Epidermal melanocyte (primary cell): Measurements from ENCODE around the gene IDUA.

Experiments used
- DNase-seq: peaks from one replicate; pipeline ENCODE4 v3.0.0; 2011; ENCODE audit warnings: low spot score; ENCODE audit not compliant: insufficient read length

IDUA gene

DNA sequence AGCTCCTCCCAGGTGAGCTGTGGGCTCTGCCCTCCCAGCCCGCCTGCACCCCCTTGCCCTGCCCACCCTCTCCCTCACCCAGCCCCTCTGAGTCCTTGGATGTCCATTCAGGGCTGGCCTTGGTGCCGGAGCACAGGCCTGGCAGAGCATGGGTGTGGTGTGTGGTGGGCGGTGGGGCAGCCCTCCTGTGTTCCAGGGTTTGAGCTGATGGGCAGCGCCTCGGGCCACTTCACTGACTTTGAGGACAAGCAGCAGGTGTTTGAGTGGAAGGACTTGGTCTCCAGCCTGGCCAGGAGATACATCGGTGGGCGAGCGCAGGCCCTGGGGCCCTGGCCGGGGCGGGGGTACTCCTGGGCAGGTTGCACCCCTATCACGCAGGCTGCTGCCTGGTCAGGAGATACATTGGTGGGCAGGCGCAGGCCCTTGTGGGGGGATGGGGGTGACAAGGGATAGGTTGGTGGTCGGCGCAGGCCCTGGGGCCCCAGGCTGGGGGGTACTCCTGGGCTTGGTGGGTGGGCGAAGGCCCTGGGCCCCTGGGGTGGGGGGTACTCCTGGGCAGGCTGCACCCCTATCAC lies 13.9 kb downstream of the IDUA start:
- no peak for DNase-seq

DNA sequence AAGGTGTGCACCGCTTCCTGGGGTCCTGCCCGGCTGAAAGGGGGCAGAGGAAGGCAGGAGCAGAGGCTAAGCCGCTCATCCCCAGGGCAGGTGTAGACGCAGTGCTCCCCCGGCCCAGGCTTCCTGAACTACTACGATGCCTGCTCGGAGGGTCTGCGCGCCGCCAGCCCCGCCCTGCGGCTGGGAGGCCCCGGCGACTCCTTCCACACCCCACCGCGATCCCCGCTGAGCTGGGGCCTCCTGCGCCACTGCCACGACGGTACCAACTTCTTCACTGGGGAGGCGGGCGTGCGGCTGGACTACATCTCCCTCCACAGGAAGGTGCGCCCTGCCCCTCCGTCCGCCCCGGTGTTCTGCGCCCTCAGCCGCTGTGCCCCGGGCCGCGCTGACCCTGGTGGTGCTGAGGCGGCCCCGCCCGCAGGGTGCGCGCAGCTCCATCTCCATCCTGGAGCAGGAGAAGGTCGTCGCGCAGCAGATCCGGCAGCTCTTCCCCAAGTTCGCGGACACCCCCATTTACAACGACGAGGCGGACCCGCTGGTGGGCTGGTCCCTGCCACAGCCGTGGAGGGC lies 14.8 kb downstream of the IDUA start:
- no peak for DNase-seq

DNA sequence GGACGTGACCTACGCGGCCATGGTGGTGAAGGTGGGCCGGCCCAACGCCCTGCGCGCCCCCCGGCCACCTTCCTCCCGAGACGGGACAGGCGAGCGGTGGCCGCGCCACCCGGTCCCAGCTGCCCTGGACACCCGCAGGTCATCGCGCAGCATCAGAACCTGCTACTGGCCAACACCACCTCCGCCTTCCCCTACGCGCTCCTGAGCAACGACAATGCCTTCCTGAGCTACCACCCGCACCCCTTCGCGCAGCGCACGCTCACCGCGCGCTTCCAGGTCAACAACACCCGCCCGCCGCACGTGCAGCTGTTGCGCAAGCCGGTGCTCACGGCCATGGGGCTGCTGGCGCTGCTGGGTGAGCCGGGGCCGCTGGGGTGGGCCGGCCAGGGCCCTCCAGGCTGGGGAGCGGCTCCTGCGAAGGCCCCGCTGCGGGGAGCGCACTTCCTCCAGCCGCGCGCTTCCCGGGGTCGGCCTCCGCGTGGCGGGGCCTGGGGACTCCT lies 15.3 kb downstream of the IDUA start:
- DNase-seq, result no peak

DNA sequence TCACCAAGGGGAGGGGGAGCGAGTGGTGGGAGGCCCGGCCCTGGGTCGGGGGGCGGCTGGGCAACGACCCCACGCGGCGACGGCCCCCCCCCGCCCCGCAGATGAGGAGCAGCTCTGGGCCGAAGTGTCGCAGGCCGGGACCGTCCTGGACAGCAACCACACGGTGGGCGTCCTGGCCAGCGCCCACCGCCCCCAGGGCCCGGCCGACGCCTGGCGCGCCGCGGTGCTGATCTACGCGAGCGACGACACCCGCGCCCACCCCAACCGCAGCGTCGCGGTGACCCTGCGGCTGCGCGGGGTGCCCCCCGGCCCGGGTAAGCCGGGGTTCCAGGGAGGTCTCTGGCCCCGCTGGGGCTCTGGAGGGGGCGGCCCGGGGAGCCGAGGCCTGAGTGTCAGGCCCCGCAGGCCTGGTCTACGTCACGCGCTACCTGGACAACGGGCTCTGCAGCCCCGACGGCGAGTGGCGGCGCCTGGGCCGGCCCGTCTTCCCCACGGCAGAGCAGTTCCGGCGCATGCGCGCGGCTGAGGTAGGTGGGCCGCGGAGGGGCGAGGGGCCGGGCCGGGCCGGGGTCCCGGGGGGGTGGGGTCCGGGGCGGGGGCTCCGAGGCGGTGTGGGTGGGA lies 15.9 kb downstream of the IDUA start:
- DNase-seq, result no peak

DNA sequence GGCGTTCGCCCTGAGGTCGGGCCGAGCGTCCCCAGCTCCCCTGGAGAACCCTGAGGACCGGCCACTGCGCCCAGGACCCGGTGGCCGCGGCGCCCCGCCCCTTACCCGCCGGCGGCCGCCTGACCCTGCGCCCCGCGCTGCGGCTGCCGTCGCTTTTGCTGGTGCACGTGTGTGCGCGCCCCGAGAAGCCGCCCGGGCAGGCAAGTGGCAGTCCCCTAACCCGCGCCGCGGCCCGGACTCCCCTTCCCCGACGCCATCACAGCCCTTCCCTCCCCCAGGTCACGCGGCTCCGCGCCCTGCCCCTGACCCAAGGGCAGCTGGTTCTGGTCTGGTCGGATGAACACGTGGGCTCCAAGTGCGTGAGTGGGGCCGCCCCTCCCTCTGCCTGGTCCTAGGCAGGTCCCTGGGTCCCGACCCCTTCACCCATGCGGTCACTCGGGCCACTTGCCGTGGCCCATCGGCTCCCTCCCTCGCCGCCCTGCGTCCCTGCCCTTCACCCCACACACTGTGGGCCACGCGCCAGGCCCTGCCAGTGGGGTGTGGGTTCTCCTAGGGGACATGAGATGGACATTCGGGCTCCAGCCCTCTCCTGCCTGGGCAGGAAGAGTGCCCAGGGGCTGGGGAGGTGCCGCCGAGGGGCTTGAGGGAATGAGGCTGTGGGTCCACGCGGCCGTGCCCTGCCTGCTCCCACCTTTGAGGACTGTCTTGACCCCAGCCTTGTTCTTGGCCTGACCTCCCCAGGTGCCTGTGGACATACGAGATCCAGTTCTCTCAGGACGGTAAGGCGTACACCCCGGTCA lies 16.6 kb downstream of the IDUA start:
- DNase-seq, result no peak

DNA sequence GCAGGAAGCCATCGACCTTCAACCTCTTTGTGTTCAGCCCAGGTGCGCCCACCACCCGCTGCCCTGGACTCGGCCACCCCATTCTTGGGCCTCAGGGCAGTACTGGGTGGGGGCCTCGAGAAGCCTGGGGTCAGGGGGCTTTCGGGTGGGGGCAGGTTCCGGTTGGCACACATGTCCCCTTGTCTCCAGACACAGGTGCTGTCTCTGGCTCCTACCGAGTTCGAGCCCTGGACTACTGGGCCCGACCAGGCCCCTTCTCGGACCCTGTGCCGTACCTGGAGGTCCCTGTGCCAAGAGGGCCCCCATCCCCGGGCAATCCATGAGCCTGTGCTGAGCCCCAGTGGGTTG lies 17.2 kb downstream of the IDUA start:
- no peak for DNase-seq

DNA sequence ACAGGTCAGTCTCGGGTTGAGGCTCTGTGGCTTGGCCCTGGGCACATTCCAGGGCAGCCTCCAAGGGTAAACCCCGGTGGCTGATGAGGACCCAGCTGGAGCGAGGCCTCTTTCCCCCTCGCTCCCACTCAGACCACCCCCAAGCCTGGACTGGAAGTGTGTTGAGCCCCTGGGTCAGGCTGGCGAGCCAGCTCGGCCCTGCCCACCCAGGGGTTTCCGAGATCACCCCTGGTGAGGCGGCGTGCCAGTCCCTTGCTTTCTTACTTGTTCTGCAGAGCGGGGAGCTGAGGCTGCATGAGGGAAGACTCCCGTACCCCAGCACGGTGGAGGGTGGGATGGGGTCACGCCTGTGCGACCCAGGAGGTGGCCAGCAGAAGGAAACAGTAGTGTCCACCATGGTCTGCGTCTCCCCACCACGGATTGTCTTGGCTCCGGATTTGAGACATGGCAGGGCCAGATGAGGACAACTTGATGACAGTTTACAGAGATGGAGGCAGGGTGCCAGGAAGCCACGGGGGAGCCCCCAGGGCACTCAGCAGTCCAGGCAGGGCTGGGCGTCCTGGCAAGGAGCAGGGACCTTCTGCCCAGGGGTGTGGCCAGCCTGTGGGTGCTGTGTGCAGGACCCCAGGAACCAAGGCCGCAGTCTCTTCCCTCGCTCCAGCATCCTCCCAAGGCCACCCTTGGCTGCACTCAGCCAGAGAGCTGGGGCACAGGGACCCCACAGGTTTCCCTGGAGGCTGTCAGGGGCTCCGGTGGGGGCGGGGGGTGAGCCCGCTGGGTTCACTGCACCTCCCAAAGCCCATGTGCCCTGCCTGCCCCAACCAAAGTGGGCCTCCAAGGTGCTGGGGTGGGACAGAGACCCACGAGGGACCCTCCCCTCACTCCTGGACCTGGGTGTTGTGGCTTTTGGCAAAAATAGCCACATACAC lies 18.0 kb downstream of the IDUA start:
- DNase-seq, result no peak

DNA sequence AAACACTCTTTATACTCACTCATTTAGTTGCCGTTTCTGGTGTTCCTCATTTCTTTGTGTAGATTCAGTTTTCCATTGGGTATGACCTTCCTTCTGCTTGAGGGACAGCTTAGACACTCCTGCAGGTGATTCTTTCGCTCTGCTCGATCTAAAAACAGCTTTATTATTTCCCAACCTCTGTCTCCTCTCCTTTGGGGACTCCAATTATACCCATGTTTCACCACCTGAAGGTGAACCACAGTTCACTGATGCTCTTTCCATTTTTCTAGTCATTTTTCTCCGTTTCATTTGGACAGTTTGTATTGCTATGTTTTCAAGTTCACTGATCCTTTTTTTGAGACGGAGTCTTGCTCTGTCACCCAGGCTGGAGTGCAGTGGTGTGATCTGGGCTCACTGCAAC lies 20.0 kb downstream of the IDUA start:
- no peak for DNase-seq

DNA sequence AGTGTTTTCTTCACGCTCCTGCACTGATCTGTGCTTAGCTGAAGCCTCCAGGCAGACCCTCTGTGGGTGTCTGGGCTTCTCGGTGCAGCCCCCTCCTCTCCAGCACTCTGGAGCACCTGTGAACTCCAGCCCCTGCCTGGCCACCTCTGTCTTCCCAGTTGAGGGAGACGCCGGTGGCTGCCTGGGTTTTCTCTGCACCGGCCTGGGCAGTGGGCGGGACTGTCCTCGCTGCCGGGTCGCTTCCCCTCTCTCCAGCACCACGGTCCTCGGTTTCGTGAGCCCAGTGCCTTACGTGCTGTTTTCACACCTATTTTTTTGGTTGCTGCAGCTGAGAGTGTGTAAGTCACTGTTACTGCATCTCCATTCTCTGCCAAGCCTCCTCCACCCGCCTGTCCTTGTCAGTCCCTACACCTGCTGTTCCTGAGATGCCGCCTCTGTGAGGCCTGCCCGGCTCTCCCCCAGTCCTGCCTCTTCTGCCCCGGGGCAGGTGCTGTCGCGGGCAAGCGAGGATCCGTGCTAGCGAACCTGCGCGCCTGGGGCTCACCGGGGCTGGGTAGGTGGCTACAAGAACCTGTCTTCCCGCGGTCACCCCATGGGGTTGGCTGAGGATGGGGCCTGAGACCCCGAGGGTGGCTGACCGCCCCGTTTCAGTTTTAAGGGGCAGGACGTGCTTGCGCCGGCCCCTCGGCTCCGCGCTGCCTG lies 22.1 kb downstream of the IDUA start:
- no peak for DNase-seq

DNA sequence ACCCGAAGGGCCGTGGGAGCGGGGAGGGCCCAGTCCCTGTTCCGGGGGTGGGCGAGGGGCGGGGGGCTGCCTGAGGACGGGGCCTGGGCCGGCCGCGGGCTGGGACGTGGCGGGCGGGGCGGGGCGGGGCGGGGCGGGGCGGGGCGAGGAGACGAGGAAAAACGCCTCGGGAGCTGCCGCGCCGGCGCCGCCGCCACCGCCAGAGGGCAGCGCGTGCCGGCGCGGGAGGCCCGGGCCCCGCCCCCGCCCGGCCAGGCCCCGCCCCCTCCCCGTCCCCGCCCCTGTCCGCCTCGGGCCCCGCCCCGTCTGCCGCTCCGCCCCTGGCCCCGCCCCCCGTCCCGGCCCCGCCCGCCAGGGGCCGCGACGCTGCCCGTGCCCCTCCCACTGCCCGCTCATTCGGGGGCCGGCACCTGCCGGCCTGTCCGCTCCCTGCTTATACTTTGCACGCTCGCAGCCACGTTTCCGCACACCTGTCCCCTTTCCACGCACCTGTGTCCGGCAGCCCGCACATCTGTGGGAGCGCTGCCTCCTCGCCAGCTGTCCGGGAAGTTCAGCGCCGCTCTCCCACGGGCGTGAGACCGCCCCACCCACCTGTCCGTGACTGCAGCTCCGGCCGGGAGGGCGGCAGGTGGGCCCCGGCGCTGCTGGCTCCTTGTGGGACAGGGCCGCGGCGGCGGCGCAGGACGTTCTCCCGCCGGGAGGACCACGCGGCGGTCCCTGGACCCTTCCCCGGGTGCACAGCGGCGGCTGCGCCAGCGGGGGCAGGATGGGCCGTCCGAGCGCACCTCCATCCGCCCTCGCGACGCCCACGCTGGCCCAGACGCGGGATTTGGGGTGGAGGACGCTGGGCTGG lies 22.9 kb downstream of the IDUA start:
- DNase-seq, result no peak

DNA sequence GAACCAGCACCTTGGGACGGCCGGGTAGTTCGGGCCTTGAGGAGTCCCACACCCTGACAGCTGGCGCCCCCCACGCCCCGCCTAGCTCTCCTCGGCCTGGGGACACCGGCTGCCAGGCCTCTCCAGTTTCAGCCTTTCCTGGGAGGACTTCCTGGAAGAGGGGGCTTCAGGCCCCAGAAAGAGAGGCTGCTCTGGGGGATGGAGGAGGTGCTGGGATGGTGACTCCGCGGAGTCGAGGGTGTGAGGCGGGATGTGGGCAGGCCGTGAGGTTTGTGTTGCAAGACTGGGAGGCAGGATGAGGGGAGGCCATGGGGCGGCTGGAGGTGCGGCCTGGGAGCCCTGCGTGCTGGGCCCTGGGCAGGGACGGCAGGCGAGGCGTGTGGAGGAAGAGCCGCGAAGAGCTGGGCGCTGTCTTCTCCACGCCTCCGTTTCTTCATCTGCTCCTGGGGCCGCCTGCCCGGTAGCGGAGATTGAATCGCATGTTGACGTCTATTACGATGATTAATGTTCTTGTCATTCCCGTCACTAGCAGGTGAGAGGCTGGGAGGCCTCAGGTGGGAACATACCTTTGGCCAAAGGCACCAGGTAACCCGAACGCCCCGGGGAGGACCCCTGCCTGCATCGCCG lies 23.7 kb downstream of the IDUA start:
- no peak for DNase-seq

DNA sequence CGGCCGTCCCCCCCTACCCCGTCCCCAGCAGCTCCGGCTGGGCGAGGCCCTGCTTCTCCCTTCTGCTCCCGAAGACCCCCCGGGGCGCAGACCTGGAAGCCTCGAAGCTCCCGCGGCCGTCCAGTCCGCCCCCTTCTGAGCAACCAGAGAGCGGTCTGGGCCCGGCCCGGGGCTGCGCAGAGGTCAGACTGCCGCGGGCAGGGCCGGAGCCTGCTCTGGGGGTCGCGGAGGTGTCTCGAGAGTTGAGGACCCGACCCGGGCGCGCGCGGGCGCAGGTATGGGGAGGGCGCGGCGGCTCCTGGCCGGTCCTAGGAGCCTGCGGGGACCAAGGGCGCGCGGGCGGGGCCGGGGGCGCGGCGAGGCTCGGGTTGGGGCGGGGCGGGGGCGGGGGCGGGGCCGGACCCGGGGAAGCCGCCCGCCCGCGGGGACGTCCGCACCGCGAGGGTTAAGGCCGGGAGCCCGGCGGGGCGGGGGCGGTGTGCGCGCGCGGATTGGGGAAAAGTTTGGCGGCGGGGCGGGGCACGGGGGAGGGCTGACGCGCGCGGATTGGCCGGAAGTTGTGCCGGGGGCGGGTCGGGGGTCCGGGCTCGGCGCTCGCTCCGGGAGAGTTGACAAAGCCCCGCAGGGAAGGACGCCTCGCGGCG lies 24.3 kb downstream of the IDUA start, which contains the start of gene FGFRL1:
TSS of gene FGFRL1 (plus strand) at position 605 of the 644 bp plus-strand sequence. CDS start 860 bp downstream, outside the sequence.
- peak; percentile 80 for DNase-seq

DNA sequence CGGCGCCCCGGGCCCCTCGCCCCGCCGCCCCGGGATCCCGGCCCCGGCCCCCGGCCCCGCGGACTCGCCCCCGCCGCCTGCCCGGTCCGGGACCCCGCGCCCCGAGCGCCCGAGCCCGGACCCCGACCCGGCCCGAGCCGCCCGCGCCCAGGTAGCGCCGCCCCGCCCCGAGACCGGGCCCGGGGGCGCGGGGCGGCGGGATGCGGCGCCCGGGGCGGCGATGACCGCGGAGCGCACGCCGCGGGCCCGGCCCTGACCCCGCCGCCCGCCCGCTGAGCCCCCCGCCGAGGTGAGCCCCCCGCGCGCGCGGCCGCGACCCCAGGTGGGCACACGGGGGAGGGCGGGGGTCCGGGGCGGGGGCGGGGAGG lies 24.8 kb downstream of the IDUA start:
- DNase-seq, result no peak

DNA sequence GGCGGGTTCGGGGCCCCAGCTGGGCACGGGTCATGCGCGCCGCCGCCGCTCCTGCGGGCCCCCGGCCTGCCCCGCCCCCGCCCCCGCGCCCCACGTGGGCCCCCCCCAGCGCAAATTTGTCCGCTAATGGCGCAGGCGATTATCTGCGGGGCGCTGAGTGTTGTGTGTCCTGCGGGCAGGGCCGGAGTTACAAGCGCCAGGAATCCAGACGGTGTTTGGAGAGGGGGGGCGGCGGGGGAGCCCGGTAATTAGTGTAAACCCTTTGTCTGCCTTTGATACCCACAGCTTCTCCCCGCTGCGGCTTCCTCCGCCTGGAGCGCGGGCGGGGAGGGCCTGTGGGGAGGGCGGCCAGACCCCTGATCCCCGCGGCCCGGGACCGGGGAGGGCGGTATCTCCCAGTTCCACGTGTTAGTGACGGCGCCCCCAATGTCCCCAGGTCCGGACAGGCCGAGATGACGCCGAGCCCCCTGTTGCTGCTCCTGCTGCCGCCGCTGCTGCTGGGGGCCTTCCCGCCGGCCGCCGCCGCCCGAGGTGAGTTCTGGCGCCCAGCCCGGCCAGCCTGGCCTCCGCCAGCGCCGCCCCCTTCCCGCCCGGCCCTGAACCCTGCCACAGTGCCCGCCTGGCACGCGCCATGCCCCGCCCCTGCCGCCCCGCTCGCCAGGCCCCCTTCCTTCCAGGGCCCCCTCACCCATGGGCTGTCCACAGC lies 25.3 kb downstream of the IDUA start:
- DNase-seq, result no peak

DNA sequence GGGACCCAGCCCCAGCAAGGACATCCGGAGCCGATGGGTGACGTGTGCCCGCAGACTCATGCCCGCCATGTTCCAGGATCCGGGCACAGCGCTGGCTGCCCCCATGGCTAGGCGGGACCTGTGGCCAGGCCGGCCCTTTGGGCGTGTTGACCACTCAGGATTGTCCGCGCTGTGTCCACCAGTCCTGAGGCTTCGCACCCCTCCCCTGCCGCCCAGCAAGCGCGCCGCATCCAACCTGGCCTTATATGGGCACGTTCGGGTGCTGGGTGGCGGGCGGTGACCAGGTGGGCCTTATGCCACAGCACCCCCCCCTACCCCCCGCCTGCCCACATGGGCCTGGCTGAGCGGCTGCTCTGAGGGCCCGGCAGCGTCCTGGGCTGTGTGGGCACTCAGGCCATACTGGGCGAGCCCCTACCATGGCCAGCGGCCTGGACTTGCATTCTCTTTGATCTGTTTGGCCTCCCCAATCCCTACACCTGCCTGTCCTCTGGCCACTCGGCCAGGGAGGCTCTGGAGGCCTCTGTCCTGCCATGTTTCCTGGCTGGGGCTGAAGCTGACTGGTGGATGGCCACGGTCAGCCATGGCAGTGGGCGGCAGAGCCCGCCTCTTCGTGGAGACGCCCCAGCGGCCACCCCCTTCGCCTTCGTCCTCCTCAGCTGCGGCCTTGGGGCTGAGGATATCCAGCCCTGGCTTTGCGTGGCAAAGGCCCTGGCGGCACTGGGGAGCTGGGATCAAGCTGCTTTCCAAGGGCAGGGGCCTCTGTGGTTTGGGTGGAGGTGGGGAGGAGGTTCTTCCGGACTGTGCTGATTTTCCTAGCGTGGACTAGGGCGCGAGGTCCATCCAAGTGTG lies 26.6 kb downstream of the IDUA start:
- no peak for DNase-seq

DNA sequence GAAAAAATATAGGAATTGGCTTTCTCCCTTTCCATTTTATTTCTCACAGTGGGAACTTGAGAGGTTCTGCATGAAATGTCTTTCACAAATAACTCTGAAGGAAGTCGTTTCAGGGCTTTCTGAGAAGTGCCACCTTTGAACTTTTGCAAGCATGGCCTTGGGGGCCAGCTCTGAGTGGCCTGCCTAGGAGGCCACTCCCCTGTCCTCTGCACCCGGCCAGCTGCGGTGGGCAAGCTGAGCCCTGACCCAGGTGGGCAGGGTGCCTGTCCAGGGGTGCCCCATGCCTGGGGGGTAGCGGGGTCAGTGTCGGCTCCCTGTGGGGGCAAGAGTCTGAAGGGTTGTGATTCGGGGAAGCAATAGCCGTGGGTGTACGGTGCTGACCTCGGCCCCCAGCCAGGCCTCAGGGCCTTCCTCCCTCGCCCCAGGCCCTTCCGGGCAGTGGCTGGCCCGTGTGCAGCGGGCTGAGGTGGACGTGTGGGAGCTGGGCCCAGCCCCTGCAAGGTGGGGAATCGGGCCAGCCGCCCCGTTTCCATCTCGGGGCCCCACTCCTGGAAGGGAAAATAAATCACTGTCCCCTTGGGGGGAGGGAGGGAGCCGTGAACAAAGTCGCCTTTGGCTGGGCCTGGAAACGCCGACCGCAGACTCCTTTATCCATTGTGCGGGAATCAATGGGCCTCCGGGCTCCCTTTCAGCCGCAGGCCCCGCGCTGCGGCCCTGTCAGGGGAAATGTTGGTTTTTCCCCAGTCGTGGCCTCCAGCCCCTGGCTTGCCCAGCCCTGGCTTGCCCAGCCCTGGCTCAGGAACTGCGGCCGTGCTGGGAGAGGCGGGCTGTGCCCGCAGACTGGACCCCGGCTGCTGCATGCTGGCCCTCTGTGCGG lies 27.7 kb downstream of the IDUA start:
- peak; percentile 90 for DNase-seq
